IPS DF 19.7 (cell line): ENCODE results near the gene CENPP.

Source experiments
- DNase-seq: peaks from one replicate; pipeline ENCODE4 v3.0.0-alpha.2; 2013; ENCODE audit warnings: low read depth, low spot score

The CENPP gene

GRCh38 chr9:92656537-92656925 is 330.8 kb downstream of the CENPP start:
- DNase-seq: no peak

GRCh38 chr9:92657296-92658094 is 331.7 kb downstream of the CENPP start:
- DNase-seq: no peak

- DNase-seq: no peak
These were observed 332.4 kb downstream of the CENPP start for GRCh38 chr9:92658176-92658575.

- DNase-seq: no peak
These were observed 332.9 kb downstream of the CENPP start for GRCh38 chr9:92658611-92659010.

- no peak for DNase-seq
These were observed 333.8 kb downstream of the CENPP start for GRCh38 chr9:92659601-92660000.

GRCh38 chr9:92660266-92660665 is 334.5 kb downstream of the CENPP start:
- no peak for DNase-seq

GRCh38 chr9:92661127-92661526 is 335.4 kb downstream of the CENPP start:
- no peak for DNase-seq

- no peak for DNase-seq
These were observed 336.0 kb downstream of the CENPP start for GRCh38 chr9:92661743-92662142.

GRCh38 chr9:92663126-92663525 is 337.4 kb downstream of the CENPP start:
- DNase-seq: no peak

GRCh38 chr9:92663951-92664350 is 338.2 kb downstream of the CENPP start:
- no peak for DNase-seq

- DNase-seq: no peak
These were observed 338.8 kb downstream of the CENPP start for GRCh38 chr9:92664394-92665152.

- no peak for DNase-seq
These were observed 340.1 kb downstream of the CENPP start for GRCh38 chr9:92665836-92666235.

- no peak for DNase-seq
These were observed 340.5 kb downstream of the CENPP start for GRCh38 chr9:92666236-92666635.

GRCh38 chr9:92666912-92667532 is 341.3 kb downstream of the CENPP start:
- no peak for DNase-seq

- DNase-seq: no peak
These were observed 343.2 kb downstream of the CENPP start for GRCh38 chr9:92668746-92669526.

GRCh38 chr9:92669527-92669889 is 343.8 kb downstream of the CENPP start:
- no peak for DNase-seq
